A204.1 (cell line): ENCODE measurements around the gene ABI3BP.
"Not testable (repeated sequence)": the region's sequence is repeated elsewhere in the genome, so short reads cannot be mapped to it uniquely, and the experiment has no call there.

Experiments
- FAIRE-seq: peaks from 2 replicates; lab custom pipeline; 2012; peaks lifted over from hg19 to GRCh38; lab: Jason Lieb, UNC

Gene ABI3BP

GRCh38 chr3:100981164-100981911, 11.9 kb downstream of the ABI3BP start:
- FAIRE-seq = no peak

- FAIRE-seq = no peak
Observed at GRCh38 chr3:100978011-100978659, 15.1 kb downstream of the ABI3BP start.

GRCh38 chr3:100976611-100977010, 16.6 kb downstream of the ABI3BP start:
- no peak for FAIRE-seq

- no peak for FAIRE-seq
Observed at GRCh38 chr3:100975714-100976113, 17.5 kb downstream of the ABI3BP start.

- FAIRE-seq = no peak
Observed at GRCh38 chr3:100973594-100973993, 19.6 kb downstream of the ABI3BP start.

GRCh38 chr3:100972867-100973266, 20.4 kb downstream of the ABI3BP start:
- no peak for FAIRE-seq

- no peak for FAIRE-seq
Observed at GRCh38 chr3:100972301-100972844, 20.8 kb downstream of the ABI3BP start.

GRCh38 chr3:100971798-100972197, 21.4 kb downstream of the ABI3BP start:
- no peak for FAIRE-seq

GRCh38 chr3:100970477-100970990, 22.7 kb downstream of the ABI3BP start:
- FAIRE-seq = no peak

GRCh38 chr3:100968932-100969906, 24.0 kb downstream of the ABI3BP start:
- FAIRE-seq = no peak

GRCh38 chr3:100966807-100967206, 26.4 kb downstream of the ABI3BP start:
- FAIRE-seq = no peak

GRCh38 chr3:100966049-100966491, 27.2 kb downstream of the ABI3BP start:
- FAIRE-seq = no peak

GRCh38 chr3:100963041-100963440, 30.2 kb downstream of the ABI3BP start:
- FAIRE-seq = no peak

- FAIRE-seq = no peak
Observed at GRCh38 chr3:100957261-100957986, 35.8 kb downstream of the ABI3BP start.

GRCh38 chr3:100956276-100956675, 36.9 kb downstream of the ABI3BP start:
- FAIRE-seq = no peak

- no peak for FAIRE-seq
Observed at GRCh38 chr3:100954990-100955389, 38.2 kb downstream of the ABI3BP start.

GRCh38 chr3:100954199-100954935, 38.9 kb downstream of the ABI3BP start:
- no peak for FAIRE-seq

GRCh38 chr3:100953103-100953502, 40.1 kb downstream of the ABI3BP start:
- FAIRE-seq = no peak

GRCh38 chr3:100947119-100947518, 46.1 kb downstream of the ABI3BP start:
- no peak for FAIRE-seq

- not testable (repeated sequence) for FAIRE-seq
Observed at GRCh38 chr3:100946096-100946495, 47.1 kb downstream of the ABI3BP start.

- FAIRE-seq = no peak
Observed at GRCh38 chr3:100941451-100941850, 51.8 kb downstream of the ABI3BP start.
